Cortex of kidney (tissue), 1 donor: ENCODE data around the gene ART5.

ENCODE experiments used
- DNase-seq: peaks from one replicate; lab custom pipeline; 2025; lab: John Stamatoyannopoulos, UW

Gene ART5, protein sequence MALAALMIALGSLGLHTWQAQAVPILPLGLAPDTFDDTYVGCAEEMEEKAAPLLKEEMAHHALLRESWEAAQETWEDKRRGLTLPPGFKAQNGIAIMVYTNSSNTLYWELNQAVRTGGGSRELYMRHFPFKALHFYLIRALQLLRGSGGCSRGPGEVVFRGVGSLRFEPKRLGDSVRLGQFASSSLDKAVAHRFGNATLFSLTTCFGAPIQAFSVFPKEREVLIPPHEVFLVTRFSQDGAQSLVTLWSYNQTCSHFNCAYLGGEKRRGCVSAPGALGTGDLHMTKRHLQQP

DNA sequence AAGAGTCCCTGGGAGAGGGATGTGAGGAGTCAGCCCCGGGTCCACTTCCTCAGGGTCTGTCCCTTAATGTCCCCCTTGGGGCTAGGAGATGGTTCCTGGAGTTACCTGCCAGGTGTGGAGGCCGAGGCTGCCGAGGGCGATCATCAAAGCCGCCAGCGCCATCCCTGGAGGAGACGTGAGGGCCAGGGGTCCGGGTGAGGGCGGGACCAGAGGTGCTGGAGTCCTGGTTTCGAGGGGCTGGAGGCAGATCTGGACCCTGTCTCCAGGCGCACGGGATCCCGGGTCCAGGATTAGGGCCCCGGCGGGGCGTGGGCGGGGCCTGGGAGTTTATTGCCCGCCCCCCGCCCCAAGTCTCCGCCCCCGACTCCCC is at the start of gene ART5:
ART5 (minus strand) TSS at position 292 of the 370 bp plus-strand sequence; CDS start at position 162, 130 bp downstream.
- no peak for DNase-seq

DNA sequence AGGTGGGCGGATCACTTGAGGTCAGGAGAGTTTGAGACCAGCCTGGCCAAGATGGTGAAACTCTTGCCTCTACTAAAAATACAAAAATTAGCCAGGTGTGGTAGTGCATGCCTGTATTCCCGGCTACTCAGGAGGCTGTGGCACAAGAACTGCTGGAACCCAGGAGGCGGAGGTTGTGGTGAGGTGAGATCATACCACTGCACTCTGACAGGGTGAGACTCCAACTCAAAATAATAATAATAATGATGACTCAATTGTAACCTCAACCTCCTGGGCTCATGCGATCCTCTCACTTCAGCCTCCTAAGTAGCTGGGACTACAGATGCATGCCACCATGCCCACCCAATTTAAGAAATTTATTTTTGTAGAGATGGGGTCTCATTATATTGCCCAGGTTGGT is 45.0 kb upstream of the ART5 start:
- no peak for DNase-seq

DNA sequence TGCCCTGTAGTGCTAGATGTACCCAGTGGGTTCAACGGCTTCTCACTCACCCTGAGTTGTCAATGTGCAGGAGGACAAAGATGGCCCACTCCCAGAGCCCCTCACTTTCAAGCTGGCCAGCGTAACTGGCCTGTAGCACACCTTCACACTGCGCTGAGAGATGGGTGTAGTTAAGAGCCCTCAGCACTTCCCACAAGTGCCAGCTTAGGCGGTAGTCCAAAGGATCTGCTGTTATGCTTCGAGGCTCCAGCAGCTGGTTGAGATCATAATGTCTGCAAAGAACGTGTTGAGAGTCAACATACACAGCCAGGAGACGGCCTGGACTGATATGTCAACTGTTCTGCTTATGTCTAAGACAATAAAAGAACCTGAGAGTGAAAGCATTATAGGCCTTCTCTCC is 44.1 kb upstream of the ART5 start:
- DNase-seq = no peak

DNA sequence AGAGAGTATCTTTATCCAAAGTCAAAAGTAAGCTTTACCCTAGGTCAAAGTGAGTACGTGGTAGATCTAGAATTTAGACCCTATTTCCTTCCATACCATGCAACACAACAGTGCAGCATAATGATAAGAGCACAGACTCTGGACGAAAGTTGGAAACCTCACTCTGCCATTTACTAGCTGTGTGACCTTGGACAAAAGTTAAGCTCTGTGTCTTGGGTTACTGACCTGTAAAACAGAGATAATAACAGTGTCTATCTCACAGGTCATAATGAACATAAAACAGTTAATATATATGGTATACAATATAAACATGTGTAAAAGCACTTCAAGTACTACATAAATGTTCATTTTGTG is 43.0 kb upstream of the ART5 start:
- no peak for DNase-seq

DNA sequence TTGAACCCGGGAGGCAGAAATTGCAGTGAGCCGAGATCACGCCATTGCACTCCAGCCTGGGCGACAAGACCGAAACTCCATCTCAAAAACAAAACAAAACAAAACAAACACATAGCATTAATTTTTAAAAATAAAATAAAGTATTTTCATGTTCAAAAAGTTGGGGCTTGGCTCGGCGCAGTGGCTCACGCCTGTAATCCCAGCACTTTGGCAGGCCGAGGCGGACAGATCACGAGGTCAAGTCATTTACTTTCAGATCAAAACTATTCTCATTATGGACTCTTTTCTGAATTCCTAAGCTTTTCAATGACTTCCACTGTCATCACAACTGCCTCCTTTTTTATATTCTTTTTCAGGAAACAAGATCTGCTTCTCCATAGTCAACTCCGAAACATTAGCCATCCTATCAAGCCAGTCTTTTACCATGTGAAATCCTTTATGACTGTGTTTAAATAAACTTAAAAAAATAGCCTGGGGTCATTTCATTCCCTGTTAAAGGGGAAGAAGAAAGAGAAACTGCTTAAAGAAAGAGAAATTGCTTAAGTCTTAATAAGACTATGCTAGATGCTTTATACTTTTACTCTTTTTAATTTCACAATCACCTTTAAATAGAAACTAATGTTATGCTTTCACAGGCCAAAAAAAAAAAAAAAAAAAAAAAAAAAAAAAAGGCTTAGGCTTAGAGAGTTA is 42.5 kb upstream of the ART5 start:
- no peak for DNase-seq

DNA sequence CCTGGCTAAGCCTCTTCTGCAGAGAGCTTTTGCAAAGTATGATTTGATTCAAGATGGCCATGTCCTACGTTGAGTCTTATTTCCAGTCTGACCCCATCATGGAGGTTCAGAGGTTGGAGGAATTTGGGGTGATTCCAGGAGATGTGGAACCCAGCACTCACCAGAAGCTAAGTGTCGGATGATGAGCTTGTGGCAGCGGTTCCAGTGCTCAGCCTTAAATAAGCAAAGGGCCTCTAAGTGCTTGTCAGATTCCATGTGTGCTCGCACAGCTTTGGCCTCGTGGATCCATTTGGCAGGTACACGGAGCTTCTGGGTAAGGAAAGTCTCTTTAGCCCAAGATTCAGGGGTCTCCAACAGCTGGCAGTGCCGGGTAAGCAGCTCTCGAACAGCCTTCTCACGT is 41.2 kb upstream of the ART5 start:
- DNase-seq = no peak

DNA sequence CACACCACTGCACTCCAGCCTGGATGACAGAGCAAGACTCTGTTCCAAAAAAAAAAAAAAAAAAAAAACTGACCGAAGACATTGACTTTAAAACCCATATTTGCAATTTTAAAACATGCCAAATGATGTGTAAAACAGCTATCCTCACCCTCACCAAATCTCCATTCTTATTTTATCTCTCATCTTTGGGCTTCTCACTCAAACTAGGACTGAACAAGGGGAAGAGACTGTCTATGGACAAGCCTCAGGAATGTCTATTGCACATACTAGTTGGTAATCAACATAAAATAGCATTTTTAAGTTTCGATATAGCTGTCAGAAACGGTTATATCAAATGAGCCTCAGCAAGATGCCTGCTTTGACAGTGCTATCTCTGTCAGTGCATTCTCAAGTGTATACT is 37.3 kb upstream of the ART5 start:
- no peak for DNase-seq

DNA sequence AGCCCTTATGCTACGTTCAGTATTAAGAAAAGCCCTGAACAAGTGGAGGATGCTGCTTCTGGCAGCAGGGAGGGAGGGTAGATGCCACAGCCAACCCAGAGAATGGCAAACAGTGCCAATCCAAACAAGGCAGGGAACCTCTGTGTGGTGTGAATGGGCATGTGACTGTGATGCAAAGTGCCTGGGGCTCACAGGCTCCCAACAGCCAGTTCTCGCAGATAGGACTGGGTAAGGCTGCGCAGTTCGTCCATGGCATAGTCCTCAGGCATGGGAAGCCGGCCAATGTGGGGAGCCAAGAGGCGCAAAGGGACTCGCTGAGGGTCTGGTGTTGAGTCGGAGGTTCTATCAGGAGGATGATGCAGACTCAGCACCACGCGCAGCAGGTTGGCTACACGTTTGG is 34.2 kb upstream of the ART5 start:
- no peak for DNase-seq

DNA sequence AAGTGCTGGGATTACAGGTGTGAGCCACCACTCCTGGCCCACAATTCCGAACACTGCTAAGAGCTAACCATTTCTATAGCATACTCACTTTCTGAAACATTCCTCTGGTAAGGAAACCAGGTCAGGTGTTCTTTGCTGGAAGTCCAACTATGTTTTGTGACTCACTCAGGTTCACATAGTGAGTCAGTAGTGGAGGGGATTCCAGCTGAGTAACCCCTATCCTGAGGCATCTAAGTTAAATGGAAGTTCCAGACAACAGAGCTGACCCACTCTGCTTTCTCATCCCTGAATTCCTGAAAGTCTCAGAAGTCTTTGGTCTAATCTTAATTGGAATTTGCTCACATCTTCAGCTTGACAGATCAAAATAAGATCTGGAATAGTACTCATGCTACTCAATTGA is 32.4 kb upstream of the ART5 start:
- no peak for DNase-seq

DNA sequence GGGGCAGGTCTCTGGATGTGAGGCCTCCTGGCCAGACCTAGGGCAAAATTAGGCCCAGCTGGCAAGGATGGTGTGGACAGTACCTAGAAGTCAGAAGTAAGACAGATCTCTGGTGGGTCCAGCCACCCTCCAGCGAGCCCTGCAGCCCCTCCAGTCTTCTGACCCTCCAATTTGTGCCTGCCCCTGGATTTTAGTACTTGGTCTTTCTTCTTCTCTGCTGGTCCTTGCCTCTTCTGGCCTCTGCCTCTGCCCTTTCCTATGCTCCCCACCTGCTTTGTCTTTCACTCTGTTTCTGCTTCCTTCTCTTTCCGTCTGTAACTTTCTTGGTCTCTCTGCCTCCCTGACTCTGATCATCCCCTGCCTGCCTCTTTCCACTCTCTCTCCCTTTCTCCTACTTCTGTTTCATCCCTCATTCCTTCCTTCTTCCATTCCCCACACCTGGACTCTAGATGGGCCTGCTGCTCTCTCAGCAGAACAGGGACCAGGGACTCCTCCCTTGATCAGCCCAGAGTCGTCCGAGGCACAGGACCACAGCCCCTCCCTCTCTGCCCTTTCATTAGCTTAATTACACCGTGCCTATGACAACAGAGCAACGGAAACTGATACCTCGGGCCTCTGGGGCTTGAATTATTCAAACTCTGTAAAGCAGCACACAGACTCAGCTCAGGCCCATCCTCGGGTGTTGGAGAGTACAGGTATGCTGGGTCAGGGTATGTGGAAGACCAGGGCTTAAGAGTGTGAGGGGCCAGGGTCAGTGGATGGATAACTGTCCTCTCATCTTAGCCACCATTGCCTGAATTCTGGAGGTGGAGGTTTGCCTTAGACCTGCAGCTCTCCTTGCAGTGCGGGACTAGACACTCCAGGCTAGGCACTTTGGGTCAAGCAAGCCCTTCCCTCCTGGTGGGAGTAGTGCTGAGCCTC is 29.8 kb upstream of the ART5 start, which contains the start of gene CHRNA10:
CHRNA10 (minus strand) TSS at position 51 of the 921 bp plus-strand sequence. CDS start 72 bp downstream, outside the sequence.
- DNase-seq = no peak

DNA sequence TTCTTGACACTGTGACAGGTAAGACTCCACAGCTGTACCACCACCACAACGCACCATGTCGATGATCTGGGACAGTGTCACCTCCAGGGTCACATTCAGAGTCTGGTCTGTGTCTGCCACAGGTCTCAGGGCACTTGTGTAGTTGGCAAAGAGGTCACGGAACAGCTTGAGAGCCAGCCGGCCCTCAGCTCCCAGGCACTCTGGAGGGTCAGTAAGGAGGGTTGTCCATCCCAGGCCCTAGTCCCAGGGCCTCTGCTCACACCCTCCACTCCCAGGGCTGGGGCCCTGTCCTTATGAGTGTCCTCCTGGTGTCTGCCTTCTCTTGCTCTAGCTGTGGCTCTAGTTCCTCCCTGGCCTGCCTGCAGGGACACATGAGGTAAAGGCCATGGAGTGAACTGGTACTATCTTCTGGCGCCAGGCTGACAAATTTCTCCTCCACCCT is 28.0 kb upstream of the ART5 start:
- DNase-seq = no peak

DNA sequence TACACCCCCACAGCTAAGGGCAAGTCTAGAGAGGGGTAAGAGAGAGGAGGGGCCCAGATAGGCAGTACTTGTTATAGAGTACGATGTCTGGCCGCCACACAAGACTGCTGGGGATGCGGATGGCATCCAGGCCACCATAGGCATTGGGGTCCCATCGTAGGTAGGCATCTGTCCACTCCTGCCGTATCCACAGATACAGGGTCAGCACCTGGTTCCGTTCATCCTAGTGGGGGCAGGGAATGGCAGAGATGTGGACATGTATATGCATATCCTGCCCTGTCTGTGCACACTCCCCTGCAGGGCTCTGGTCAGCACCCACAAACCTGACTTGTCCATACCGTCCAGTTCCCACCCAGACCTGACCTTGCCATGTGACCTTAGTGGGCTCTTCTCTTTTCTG is 27.3 kb upstream of the ART5 start:
- DNase-seq = no peak

DNA sequence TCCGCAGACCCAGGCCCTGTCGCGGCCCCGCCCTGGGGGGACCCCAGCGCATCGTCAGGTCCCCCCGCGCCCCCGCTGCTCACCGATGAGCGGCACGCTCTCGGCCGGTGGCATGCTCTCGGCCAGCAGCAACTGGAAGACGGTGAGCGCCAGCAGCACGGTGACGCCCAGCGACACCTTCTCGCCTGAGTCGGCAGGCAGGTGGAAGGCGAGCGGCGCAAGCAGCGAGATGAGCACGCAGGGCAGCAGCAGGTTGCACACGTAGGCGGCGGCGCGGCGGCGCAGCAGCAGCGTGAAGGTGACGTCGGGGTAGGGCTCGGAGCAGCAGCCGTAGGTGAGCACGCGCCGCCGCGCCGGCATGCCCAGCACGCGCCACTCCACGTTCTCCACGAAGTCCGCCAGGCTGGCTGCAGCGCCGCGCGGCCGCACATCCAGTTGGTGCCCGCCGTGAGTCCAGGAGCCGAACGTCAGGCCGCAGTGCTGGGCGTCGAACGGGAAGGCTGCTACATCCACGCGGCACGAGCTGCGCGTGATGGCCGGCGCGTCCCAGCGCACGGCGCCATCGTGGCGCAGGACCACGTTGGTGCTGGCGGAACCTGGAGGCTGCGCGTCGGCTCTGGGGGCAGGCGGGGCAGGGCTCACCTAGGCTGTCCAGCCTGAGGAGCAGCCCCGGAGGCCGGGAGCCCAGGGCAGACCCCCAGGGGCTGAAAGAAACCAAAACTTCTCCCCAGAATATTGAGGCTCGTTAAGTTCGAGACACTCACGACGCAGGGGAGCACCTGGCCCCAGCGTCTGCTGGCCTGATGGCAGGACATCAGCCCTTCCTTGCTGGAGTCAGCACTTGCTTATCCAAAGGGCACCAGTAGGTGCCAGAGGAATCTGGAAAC is 25.6 kb upstream of the ART5 start:
- DNase-seq = no peak

DNA sequence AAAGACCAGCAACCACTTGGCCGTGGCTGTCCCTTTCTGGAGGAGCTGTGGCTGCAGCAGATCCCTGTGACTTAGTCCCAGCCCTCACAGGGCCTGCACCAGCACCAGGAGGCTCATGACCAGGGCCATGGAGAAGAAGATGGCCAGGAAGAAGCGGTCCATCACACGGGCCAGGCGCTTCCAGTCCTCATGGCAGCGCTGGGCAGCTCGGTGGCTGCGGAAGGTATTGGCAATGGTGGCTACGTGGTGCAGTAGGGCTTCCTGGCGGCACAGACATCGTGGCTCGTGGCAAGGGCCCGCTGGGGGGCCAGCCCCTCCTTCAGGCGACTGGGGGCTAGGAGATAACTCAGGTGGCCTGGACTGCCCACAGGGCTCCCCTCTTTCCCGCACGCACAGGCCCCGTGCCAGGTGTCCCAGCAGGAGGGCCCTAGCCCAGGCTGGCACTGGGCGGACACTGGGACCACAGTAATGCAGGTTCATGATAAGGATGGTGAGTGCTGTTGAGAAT is 24.3 kb upstream of the ART5 start:
- DNase-seq = no peak

DNA sequence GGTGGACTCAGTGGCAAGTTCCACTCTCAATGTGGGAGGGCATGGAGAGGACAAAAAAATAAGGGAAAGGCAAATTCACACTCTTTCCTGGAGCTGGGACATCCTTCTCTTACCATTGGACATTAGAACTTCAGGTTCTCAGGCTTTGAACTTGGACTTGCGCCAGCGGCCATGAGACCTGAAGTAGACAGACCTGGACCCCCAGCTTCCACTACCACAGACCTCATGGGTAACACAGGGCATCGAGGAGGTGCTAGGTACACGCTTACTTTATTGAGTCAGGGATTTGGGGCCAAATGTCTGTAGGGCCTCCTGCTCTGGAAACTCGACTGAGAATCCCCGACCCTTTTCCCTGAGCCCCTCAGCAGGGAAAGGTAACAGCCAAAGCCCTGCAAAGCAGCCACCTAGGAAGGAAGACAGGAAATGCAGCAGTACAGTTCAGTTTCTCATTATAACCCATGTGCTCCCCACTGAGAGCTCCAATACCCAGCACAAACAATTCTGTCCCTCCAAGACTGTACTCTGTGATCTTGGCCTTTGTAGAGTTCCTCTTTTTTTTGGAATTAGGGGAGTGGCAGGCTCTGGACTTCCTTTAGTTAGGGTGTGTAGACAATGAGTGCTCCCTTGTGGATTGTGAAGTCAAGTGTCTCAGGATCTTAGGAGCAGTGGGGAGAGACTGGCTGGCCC is 23.7 kb upstream of the ART5 start:
- no peak for DNase-seq

DNA sequence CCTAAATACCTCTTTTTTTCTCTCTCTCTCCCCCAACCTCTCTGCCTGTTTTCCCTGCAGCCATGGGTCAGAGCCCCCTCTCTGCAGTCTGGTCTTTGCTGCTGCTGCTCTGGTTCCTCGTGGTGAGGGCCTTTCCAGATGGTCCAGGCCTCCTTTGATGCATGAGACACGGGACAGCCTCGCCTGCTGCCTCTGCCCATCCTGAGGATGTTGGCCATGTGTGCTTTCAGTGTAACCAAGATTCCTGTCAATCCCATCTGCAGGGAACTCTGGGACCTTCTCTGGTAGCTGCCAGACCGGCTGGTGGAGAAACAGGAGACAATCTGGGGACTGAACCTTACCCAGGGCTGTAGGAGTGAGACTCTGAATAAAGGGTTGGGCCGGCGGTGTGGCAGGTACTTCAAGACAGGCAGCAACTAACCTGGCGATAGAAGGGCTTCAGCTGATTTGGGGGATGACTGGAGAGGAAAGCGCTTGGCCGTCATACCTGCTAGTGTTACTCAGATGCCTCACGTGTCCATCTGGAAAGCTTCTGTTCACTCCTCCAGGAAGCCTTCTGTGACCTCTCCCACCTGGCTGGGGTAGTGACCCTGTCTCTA is 22.3 kb upstream of the ART5 start:
- no peak for DNase-seq

DNA sequence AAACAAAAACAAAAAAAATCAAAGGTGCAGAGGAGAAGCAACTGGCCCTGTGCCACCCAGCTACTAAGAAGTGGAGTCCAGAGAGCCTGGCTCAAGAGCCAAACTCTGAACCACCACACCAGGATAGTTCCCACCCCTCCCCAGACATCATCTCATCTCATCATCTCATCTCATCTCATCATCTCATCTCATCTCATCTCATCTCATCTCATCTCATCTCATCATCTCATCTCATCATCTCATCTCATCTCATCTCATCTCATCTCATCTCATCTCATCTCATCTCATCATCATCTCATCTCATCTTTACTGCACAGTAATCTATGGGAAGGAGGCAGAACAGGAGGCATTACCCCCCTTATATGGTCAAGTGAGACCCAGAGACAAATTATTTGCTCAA is 21.1 kb upstream of the ART5 start:
- DNase-seq = no peak

DNA sequence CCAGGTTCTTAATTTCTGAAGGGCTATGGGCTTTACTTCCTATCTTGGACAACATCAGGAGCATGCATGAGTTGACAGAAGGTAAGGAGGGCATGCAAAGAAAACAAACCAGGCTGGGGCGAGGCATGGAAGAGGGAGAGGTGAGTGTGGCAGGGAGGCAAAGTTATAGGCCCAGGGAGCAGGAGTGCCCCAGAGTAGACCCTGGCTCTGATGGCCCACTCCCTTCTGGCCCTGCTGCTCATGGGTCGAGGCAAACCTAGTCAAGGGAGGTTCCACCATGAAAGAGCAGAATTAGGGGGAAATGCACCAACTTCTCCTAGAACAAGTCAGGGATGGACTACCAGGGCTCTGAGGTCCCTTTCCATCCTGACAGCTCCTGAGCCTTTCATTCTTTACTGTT is 19.2 kb upstream of the ART5 start:
- no peak for DNase-seq

DNA sequence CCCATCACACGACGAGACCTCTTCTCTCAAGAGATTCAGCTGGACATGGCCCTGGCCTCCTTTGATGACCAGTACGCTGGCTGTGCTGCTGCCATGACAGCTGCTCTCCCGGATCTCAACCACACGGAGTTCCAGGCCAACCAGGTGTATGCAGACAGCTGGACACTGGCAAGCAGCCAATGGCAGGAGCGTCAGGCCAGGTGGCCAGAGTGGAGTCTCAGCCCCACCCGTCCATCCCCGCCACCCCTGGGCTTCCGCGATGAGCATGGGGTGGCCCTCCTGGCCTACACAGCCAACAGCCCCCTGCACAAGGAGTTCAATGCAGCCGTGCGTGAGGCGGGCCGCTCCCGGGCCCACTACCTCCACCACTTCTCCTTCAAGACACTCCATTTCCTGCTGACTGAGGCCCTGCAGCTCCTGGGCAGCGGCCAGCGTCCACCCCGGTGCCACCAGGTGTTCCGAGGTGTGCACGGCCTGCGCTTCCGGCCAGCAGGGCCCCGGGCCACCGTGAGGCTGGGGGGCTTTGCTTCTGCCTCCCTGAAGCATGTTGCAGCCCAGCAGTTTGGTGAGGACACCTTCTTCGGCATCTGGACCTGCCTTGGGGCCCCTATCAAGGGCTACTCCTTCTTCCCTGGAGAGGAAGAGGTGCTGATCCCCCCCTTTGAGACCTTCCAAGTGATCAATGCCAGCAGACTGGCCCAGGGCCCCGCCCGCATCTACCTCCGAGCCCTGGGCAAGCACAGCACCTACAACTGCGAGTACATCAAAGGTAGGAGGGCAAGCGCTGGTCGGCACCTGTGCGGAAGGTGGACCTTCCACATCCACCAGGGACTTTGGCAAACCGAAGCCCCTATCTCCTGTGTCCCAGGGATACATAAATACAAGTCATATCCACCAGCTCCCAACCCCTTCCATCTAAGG is 18.1 kb upstream of the ART5 start:
- no peak for DNase-seq
